GM21515 (cell line): ENCODE measurements around the gene CHRM1.
"Not testable (repeated sequence)": the region's sequence is repeated elsewhere in the genome, so short reads cannot be mapped to it uniquely, and the experiment has no call there.

Experiments used
- ATAC-seq: cut with Tn5 transposase; IDR thresholded peaks from one replicate; pipeline ENCODE4 v1.9.1; 2021; ENCODE audit not compliant: unreplicated experiment

The CHRM1 gene, protein sequence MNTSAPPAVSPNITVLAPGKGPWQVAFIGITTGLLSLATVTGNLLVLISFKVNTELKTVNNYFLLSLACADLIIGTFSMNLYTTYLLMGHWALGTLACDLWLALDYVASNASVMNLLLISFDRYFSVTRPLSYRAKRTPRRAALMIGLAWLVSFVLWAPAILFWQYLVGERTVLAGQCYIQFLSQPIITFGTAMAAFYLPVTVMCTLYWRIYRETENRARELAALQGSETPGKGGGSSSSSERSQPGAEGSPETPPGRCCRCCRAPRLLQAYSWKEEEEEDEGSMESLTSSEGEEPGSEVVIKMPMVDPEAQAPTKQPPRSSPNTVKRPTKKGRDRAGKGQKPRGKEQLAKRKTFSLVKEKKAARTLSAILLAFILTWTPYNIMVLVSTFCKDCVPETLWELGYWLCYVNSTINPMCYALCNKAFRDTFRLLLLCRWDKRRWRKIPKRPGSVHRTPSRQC

GRCh38 chr11:62921201-62921572, at the start of gene CHRM1:
CHRM1 (minus strand) TSS chr11:62921363; CDS start chr11:62911100, 10,263 bp downstream.
- ATAC-seq: no peak

DNA sequence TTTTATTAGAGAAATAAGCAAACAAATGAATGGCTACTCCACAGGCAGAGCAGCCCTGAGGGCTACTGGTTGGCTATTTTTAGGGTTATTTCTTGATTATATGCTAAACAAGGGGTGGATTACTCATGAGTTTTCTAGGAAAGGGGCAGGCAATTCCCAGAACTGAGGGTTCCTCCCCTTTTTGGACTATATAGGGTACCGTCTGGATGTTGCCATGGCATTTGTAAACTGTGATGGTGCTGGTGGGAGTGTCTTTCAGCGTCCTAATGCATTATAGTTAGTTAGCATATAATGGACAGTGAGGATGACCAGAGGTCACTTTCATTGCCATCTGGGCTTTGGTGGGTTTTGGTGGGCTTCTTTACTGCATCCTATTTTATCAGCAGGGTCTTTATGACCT, 44.4 kb upstream of the CHRM1 start:
- no peak for ATAC-seq

- ATAC-seq: no peak
These were observed 41.2 kb upstream of the CHRM1 start for GRCh38 chr11:62962391-62962790.

- ATAC-seq: no peak
These were observed 39.9 kb upstream of the CHRM1 start for GRCh38 chr11:62961017-62961570.

DNA sequence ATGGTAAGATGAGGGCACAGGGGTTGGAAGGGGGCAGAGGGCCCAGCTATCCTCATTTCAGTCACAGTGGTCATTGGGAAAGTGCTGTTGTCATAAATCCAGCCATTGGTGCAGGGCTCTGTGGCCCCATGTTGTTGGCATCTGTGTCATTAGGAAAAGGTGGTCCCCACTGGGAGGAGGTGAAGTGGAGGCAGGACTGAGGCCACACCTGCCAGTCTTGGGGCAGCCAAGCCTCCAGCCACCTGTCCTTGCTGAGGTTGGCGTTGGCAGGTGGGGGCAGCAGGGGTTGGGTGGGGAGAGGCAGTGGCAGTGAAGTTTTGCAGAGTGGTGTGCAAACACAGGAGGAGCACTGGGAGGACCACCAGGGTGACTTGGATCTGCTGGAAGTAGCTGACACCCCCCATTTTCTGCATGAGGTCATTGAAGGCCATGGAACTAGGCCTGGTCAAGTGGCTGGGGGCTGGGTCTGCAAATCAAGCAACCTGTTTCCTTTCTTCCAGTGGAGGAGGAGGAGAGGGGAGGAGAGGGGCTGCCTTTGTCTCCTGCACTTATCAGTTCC, 38.3 kb upstream of the CHRM1 start:
- ATAC-seq: no peak

DNA sequence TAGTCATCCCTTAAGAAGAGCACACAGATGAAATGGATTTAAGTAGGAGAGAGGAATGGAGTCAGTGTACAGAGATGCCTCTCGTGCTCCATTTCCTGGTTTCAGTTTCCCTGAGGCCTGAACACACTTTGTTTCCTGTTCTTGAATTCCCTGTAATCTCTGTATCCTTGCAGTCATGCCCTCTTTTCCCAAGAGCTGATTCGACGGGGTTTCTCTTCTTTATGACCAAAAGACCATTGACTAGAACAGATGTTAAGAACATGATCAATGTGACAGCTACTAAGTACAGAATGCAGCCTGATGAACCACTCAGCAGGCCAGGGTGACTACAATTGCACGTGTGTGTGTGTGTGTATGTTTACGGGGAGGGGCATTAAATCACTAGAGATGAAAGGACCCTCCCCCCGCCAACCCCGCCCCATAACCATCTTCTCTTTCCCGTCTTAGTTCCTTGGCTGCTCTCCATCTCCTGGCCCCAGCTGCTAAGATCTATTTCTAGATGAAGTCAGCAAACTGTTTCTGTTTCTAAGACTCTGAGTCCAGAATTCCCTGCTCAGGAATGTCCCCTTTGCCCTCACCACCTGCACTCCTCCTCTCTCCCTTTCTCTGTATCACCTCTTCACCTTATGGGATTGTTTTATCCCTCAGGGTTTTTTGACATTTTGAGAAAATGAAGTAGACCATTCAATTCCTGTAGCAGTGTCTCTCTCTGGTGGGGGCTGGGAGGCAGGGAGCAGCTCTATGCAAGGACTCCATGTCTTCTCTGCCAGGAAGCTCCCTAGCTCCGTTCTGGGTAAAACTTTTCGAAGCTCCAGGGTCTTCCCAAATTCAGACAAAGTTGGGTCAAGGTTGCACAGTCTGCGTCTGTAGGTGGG, 37.6 kb upstream of the CHRM1 start:
- no peak for ATAC-seq

- no peak for ATAC-seq
These were observed 36.0 kb upstream of the CHRM1 start for GRCh38 chr11:62957147-62957546.

GRCh38 chr11:62954478-62954877, 33.3 kb upstream of the CHRM1 start:
- no peak for ATAC-seq

DNA sequence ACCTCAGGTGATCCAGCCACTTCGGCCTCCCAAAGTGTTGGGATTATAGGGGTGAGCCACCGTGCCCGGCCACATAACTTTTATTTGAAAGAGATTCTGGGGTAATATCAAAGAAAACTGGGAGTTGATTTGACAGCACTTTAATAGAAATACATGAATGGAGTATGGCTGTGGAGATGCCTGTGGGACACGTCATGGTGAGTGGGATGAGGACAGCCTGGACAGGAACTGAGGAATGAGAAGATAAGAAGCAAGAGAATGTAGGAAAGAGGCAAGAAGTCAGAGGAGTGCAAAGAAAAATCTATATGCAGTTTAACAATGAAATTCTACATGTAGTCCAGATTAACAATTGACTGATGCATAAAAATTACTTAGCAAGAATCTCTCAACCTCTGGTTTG, 32.6 kb upstream of the CHRM1 start:
- ATAC-seq: no peak

GRCh38 chr11:62948765-62949320, 27.7 kb upstream of the CHRM1 start:
- no peak for ATAC-seq

- not testable (repeated sequence) for ATAC-seq
These were observed 24.4 kb upstream of the CHRM1 start for GRCh38 chr11:62945538-62945937.

DNA sequence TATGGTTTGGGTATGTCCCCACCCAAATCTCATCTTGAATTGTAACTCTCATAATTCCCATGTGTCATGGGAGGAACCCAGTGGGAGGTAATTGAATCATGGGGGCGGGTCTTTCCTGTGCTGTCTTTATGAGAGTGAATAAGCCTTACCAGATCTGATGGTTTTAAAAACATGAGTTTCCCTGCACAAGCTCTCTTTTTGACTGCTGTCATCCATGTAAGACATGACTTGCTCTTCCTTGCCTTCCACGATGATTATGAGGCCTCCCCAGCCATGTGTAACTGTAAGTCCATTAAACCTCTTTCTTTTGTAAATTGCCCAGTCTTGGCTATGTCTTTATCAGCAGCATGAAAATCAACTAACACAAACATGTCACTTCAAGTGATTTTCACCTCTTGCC, 16.4 kb upstream of the CHRM1 start:
- not testable (repeated sequence) for ATAC-seq

- no peak for ATAC-seq
These were observed 13.3 kb upstream of the CHRM1 start for GRCh38 chr11:62934496-62934785.

- no peak for ATAC-seq
These were observed 12.8 kb upstream of the CHRM1 start for GRCh38 chr11:62933750-62934495.

DNA sequence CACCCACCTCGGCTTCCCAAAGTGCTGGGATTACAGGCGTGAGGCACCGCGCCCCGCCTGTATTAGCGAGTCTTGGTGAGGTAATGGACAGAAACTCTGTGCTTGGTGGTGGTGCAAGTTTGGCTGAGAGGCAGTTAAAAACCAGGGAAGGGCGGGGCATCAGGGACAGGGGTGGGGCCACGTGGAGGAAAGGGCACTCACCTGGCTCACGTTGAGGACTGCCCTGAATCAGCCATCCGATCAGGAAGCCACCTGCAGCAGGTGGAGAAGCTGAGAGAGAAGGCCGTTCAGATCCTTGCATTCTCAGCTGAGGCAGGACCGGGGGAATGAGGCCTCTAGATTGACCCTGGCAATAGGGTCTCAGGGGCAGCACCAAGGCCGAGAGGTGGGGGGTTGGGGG, 12.1 kb upstream of the CHRM1 start:
- ATAC-seq: no peak

DNA sequence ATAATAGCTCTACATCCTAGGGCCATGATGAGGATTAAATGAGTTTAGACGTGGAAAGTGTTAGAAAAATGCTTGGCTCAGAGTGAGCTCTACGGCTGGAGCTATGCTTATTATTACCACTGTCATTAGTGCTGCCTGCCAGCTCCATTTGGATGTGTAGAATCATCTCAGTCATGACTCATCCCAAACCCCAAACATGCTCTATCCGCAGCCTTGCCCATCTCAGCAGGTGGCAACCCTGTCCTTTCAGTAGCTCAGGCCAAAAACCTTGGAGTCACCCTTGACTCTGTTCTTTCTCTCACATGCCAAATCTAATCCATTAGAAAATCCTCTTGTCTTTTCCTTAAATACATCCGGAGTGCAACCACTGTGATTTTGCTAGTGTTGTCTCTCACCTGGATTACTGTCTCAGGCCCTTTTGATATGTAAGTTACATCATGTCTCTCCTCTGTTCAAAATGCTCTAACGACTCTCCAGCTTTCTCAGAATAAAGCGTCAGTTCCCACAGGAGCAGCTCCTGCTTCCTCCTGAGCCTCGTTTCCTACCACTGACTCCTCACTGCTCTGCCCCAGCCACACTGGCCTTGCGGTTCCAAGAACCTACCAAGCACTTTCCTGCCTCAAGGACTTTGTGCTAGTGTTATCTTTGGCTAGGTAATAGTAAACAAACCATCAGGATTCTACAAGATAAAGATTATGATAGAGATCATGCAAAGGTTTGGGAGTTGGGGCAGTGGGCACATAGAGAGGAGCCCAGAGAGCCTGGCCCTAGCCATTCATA, 10.5 kb upstream of the CHRM1 start:
- ATAC-seq: no peak

- no peak for ATAC-seq
These were observed 9.5 kb upstream of the CHRM1 start for GRCh38 chr11:62930666-62931065.

GRCh38 chr11:62930157-62930556, 9.0 kb upstream of the CHRM1 start:
- no peak for ATAC-seq

- ATAC-seq: no peak
These were observed 6.8 kb upstream of the CHRM1 start for GRCh38 chr11:62928011-62928410.
